Activated B cell treated with CpG ODN at 0.5 μM for 24 hours (primary cell): ENCODE results near the gene GSTM4. TPM values are rescaled to one million over a fixed set of nuclear protein-coding genes. Genes with fewer than 3 reads are reported as not detected.

Source experiments
- ATAC-seq: fragments of 200-7000 bp; cut with Tn5 transposase; one replicate; pipeline ENCODE4 v1.10.0; 2021; ENCODE audit warnings: low read depth, mild to moderate bottlenecking, moderate library complexity
- CTCF ChIA-PET: fragments of 350-600 bp; sonication (Branson Sonifier 250); formaldehyde crosslinking; loops from one replicate; lab custom pipeline; 2021; ENCODE audit warnings: antibody characterized with exemption; lab: Charles Lee
- POLR2A ChIA-PET: fragments of 350-600 bp; sonication (Branson Sonifier 250); formaldehyde crosslinking; loops from one replicate; lab custom pipeline; 2021; ENCODE audit warnings: antibody characterized with exemption; lab: Charles Lee
- DNase-seq: peaks from one replicate; pipeline ENCODE4 v3.0.0; 2022
- H3K27ac Mint-ChIP-seq: one replicate; pipeline ENCODE4 v1.8.0; 2020; ENCODE audit warnings: mixed read lengths
- H3K27me3 Mint-ChIP-seq: one replicate; pipeline ENCODE4 v1.8.0; 2021; ENCODE audit warnings: mixed read lengths
- H3K36me3 Mint-ChIP-seq: one replicate; pipeline ENCODE4 v1.8.0; 2021; ENCODE audit warnings: low read depth, mixed read lengths
- H3K4me1 Mint-ChIP-seq: one replicate; pipeline ENCODE4 v1.8.0; 2021; ENCODE audit warnings: mixed read lengths
- H3K4me3 Mint-ChIP-seq: one replicate; pipeline ENCODE4 v1.8.0; 2020; ENCODE audit warnings: mild to moderate bottlenecking, mixed read lengths
- H3K9me3 Mint-ChIP-seq: one replicate; pipeline ENCODE4 v1.8.0; 2020; ENCODE audit warnings: mixed read lengths
- intact Hi-C: fragments of 100-400 bp; cut with micrococcal nuclease; formaldehyde crosslinking; loops from one replicate; pipeline ENCODE4 v1.15.1; 2024
- total RNA-seq: library from RNA; stranded (reverse); gene quantifications from 2 replicates; pipeline ENCODE4 v1.2.3, GENCODE V29; 2022
- TF ChIP-seq, protein P1 (sequence below): fragments of 200-600 bp; IDR thresholded peaks from one replicate; pipeline ENCODE4 v1.8.0; 2022; ENCODE audit warnings: antibody characterized with exemption, mild to moderate bottlenecking

GSTM4 gene
- total RNA-seq: 13.1 and 13.7 TPM in 2 replicates

DNA sequence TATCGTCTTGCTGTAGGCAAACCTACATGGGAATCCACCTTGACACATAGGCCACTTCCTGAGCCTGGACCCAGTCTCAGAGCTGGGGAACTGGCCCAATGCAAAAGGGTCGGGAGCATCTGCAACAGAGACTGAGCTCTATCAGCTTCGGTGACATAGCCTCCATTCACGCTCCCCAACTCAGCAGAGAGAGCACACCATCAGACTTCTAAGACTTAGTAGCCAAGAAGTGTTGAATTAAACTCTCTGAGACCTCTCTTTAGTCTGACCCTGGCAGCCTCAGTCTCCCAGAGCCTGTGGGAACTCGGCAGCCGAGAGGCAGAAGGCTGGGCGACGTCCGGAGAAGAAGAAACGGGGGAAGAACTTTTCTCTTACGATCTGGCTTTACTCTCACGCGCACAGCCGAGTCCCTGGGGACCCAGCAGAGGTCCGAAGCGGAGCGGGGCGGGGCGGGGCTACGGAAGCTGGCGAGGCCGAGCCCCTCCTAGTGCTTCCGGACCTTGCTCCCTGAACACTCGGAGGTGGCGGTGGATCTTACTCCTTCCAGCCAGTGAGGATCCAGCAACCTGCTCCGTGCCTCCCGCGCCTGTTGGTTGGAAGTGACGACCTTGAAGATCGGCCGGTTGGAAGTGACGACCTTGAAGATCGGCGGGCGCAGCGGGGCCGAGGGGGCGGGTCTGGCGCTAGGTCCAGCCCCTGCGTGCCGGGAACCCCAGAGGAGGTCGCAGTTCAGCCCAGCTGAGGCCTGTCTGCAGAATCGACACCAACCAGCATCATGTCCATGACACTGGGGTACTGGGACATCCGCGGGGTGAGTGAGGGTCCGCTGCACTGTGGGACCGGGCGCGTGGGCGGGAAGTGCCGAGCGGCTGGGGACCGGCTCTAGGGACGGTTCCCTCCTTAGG, at the start of gene GSTM4:
Gene GSTM4 (plus strand): TSS at position 485 of the 905 bp plus-strand sequence. CDS start 291 bp downstream, at position 776.
- peak within 1 kb of the TSS; percentile 94 for H3K27ac Mint-ChIP-seq
- ATAC-seq: peak; percentile 97
- H3K4me1 Mint-ChIP-seq: peaks cover 24% of the 10 kb centered on the region
- peak; percentile 82 for DNase-seq
- H3K4me3 Mint-ChIP-seq: peak within 1 kb of the TSS; percentile 96
- peaks cover 10% of the 10 kb centered on the region for H3K27me3 Mint-ChIP-seq
- ChIA-PET CTCF (interaction anchor here (1.5 to 3.2 kb wide), 2 partner anchors 16 to 328 kb away, joined by 8 to 21 read pairs; partner anchors contain the start of gene AHCYL1), POLR2A (interaction anchor here (0.6 to 2.9 kb wide), 12 partner anchors 10 to 794 kb away, joined by 3 to 12 read pairs (median 6); partner anchors contain the start of genes AHCYL1, GNAI3, GSTM1 and GSTM2)
- peaks cover 15% of the 10 kb centered on the region for H3K36me3 Mint-ChIP-seq
- no peaks in the 10 kb centered on the region for H3K9me3 Mint-ChIP-seq
- TF ChIP-seq, protein P1, sequence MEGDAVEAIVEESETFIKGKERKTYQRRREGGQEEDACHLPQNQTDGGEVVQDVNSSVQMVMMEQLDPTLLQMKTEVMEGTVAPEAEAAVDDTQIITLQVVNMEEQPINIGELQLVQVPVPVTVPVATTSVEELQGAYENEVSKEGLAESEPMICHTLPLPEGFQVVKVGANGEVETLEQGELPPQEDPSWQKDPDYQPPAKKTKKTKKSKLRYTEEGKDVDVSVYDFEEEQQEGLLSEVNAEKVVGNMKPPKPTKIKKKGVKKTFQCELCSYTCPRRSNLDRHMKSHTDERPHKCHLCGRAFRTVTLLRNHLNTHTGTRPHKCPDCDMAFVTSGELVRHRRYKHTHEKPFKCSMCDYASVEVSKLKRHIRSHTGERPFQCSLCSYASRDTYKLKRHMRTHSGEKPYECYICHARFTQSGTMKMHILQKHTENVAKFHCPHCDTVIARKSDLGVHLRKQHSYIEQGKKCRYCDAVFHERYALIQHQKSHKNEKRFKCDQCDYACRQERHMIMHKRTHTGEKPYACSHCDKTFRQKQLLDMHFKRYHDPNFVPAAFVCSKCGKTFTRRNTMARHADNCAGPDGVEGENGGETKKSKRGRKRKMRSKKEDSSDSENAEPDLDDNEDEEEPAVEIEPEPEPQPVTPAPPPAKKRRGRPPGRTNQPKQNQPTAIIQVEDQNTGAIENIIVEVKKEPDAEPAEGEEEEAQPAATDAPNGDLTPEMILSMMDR: no peak
- intact Hi-C loops: loop anchor here (1.0 to 5.0 kb wide), 6 partner anchors 35 to 328 kb away; partner anchors contain the start of genes AHCYL1, CYB561D1, GSTM3 and PSMA5

DNA sequence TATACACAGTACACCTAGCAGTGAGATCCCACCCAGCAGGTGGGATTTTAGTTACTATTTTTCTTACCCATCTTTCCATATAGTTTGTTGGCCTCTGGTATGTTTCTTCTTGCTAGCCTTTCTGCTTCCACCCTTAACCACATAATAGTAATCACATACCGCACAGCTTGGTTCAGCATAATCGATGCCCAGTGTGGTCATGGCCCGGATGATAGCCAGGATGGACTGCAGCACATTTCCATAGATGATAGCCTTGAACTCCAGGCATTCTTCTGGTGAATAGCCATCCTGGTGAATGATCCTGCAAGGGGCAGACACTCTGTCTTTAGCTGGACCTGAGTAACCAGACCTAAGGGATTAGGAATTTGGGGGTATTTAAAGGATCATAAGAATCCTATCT, 46.0 kb upstream of the GSTM4 start:
- Mint-ChIP-seq H3K36me3 (no peaks in the 10 kb centered on the region), H3K27ac (no peak overlapping the region), H3K4me3 (no peak overlapping the region), H3K4me1 (no peaks in the 10 kb centered on the region), H3K27me3 (no peaks in the 10 kb centered on the region), H3K9me3 (no peaks in the 10 kb centered on the region)
- TF ChIP-seq, protein P1: no peak
- ChIA-PET CTCF (no interaction called here), POLR2A (no interaction called here)
- ATAC-seq (no peak), DNase-seq (no peak)
- intact Hi-C loops: no loop called here

DNA sequence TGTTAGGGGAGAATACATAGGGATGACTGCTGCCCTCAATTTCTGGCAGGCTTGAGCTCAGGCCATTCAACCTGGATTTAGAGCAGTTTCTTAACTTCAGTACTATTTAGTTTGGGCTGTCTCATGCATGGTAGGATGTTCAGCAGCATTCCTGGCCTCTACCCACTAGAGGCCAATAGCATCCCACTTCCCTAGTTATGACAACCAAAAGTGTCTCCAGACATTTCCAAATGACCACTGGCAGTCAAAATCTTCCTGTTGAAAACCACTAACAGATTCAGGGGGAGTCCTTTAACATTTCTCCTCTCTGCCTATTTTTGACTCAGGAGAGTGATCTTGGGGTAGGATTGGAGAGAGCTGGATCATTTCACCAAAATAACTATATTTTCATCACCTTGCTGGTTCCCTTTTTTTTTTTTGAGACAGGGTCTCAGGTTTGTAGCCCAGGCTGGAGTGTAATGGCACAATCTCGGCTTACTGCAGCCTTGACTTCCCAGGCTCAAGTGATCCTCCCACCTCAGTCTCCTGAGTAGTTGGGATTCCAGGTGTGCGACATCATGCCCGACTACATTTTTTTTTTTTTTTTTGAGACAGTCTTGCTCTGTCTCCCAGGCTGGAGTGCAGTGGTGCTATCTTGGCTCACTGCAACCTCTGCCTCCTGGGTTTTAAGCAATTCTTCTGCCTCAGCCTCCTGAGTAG, 45.1 kb upstream of the GSTM4 start:
- no peaks in the 10 kb centered on the region for H3K36me3 Mint-ChIP-seq
- ATAC-seq: no peak
- TF ChIP-seq, protein P1: no peak
- H3K4me1 Mint-ChIP-seq: peaks cover 8% of the 10 kb centered on the region
- intact Hi-C loops: no loop called here
- DNase-seq: no peak
- CTCF ChIA-PET: no interaction called here
- H3K9me3 Mint-ChIP-seq: no peaks in the 10 kb centered on the region
- H3K27ac Mint-ChIP-seq: no peak overlapping the region
- no peak overlapping the region for H3K4me3 Mint-ChIP-seq
- POLR2A ChIA-PET: no interaction called here
- no peaks in the 10 kb centered on the region for H3K27me3 Mint-ChIP-seq

DNA sequence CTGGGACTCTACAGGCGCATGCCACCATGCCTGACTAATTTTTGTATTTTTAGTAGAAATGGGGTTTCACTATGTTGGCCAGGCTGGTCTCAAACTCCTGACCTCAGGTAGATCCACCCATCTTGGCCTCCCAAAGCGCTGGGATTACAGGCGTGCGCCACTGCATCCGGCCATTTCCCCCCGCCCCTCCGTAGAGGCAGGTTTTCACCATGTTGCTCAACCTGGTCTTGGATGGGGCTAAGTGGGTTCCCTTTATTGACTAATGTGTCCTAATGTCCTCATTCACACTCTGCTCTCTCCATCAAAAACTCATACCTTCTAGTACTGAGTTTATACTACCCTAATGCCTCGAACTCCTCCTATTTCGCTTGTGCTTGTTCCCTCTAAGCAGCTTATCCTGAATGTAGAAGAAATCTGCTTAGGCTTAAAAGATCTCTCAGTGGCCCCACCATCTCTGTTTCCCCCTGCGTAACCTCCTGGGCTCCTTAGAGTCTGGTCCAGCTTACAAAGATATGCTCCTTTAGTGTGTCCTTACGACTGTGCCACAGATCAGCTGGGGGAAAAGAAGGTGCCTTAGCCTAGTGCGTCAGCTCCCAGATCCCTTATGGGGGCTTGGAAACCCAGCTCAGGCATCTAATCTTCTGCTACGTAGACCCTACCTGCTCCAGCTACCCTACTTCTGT, 44.5 kb upstream of the GSTM4 start:
- Mint-ChIP-seq H3K36me3 (no peaks in the 10 kb centered on the region), H3K4me1 (peaks cover 14% of the 10 kb centered on the region), H3K9me3 (no peaks in the 10 kb centered on the region), H3K27ac (no peak overlapping the region), H3K27me3 (no peaks in the 10 kb centered on the region), H3K4me3 (no peak overlapping the region)
- POLR2A ChIA-PET: no interaction called here
- DNase-seq: no peak
- intact Hi-C loops: no loop called here
- ATAC-seq: no peak
- CTCF ChIA-PET: no interaction called here
- TF ChIP-seq, protein P1: no peak
